ENCODE measurements around the gene OCA2.

OCA2 gene

GRCh38 chr15:28079313-28079969 lies 19.7 kb downstream of the OCA2 start:
- no peak for DNase-seq (ENCODE audit: low read depth, low spot score)

GRCh38 chr15:28078191-28078719 lies 20.9 kb downstream of the OCA2 start:
- DNase-seq (ENCODE audit: low read depth, low spot score): no peak

DNA sequence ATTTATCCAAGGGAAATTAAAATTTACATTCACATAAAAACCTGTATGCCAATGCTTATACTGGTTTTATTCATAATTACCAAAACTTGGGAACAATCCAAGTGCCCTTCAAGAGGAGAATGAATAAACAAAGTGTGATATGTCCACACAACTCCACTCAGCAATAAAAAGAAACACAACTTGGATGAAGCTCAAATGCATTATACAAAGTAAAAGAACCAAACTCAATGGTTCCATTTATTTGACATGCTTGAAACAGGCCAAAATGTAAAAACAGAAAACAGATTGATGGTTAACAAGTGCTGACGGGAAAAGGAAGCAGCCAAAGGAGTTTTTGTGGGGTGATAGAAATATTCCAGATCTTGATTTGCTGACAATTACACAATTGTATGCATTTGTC lies 23.5 kb downstream of the OCA2 start:
- no peak for DNase-seq (ENCODE audit: low read depth, low spot score)

GRCh38 chr15:28068930-28069329 lies 30.2 kb downstream of the OCA2 start:
- no peak for DNase-seq (ENCODE audit: low read depth, low spot score)

- DNase-seq (ENCODE audit: low read depth, low spot score): no peak
These were observed 32.9 kb downstream of the OCA2 start for GRCh38 chr15:28066231-28066630.

DNA sequence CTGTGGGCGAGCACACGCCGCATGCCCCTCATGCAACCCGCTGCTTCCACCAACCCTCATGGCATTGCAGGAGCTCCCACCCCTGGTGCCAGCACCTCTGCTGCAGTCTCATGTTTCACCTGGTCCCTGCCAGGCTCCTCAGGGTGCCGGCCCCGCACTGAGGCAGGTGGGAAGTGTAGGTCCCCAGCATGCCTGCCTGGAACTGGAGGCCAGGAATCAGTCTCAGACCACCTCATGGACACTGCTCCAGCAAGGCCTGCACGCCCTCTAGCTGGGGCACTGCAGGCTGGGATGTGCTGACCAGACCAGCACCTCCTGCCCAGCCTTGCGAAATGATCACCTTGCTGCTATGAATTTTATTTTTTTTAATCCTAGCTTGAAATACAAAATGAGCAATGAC lies 39.1 kb downstream of the OCA2 start:
- no peak for DNase-seq (ENCODE audit: low read depth, low spot score)

GRCh38 chr15:28058082-28058481 lies 41.0 kb downstream of the OCA2 start:
- no peak for DNase-seq (ENCODE audit: low read depth, low spot score)

DNA sequence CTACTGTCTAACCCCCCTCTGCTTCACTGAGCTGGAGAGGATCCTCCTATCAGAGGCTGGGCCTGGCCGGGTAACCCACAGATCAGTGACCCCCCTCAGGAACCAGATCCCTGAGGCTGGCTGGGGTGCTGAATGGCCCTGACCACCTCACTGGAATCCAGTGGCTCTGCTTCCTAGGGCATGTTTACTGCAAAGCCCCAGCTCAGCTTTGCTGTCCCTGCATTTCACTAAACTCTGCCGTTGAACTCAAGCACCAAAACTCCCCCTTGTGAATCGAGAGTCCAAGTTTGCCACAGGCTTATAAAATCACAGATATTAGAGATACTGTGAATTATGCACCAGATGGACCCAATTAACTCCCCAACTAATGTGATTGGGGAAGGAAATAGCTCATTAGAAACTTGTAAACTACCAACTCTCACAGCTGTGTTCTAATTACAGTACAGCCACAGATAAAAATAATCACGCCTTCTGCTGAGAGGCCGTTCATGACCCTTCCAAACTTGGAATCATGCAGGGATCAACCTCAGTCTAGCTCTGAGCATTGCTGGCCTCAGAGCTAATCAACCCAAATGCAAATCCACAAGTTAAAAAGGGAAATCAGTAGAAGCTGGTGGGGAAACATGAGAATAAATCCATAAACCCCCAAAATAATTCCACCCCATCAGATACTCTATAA lies 47.0 kb downstream of the OCA2 start:
- DNase-seq (ENCODE audit: low read depth, low spot score): no peak

DNA sequence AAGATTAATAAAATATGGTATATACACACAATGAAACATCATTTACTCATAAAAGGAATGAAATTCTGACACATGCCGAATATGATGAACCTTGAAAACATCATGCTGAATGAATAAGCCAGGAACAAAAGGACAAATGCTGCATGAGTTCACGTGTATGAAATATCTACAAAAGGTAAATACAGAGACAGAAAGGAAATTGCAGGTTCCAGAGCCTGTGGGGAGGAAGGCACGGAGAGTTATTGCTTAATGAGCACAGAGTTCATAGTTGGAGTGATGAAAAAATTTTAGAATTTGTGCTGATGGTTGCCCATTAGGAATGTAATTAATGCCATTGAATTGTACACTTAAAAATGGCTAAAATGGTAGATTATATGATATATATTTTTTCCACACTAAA lies 49.5 kb downstream of the OCA2 start:
- no peak for DNase-seq (ENCODE audit: low read depth, low spot score)

GRCh38 chr15:28047277-28047676 lies 51.8 kb downstream of the OCA2 start:
- no peak for DNase-seq (ENCODE audit: low read depth, low spot score)

GRCh38 chr15:28044121-28044672 lies 54.9 kb downstream of the OCA2 start:
- no peak for DNase-seq (ENCODE audit: low read depth, low spot score)

DNA sequence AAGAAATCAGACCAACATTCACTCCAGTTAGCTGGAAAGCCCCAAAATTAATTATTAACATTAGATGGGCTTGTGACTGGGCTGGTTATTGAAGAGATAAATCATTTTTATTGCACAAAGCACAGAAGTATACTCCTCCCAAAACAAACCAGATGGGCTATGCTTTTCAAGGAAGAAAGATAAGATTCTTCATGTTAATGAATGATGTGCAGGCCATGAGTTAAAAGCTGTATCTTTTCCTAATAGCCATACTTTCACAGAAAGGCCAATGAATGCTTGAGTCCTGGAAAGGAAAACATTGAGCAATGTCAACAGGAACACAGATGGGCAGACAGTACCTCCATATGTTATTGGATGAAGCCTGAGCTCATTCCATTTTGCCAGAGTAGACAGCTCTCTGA lies 55.4 kb downstream of the OCA2 start:
- DNase-seq (ENCODE audit: low read depth, low spot score): no peak

- no peak for DNase-seq (ENCODE audit: low read depth, low spot score)
These were observed 61.0 kb downstream of the OCA2 start for GRCh38 chr15:28037969-28038590.

DNA sequence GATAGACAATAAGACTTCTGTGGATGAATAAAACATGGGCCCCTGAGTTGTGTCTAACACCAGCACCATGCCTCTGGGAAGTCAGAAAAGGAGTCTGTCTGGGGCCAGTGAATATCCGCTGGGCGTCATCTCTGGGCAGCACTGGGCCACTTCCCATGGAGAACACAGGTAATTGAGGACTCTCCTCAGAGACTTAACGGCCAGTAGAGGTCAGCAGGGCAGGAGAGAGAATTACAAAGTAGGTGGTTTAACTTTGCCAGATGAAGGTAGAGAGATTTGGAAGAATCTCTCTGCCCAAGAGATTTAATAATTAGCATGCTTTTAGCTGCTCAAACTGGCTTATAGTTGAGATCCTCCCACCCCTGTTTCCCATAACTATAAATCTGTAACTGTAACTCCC lies 65.7 kb downstream of the OCA2 start:
- DNase-seq (ENCODE audit: low read depth, low spot score): no peak

DNA sequence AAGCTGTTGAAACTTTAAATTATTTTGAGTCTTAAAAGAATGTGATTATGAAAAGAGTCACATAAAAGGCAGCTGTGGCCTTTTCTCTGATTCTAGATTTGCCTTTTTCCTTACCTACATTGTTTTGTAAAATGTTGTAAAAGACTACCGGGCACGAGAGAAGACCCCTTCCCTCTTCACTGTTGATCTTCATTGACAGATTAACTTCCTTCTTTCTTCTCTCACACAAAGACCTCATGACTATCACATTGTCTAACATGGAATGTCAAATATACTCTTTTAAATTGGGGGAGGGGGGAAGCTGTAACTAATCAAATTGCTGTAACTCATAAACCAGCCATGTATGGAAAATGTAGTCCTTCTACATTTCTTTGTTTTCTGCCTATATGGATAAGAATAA lies 68.3 kb downstream of the OCA2 start:
- DNase-seq (ENCODE audit: low read depth, low spot score): no peak

DNA sequence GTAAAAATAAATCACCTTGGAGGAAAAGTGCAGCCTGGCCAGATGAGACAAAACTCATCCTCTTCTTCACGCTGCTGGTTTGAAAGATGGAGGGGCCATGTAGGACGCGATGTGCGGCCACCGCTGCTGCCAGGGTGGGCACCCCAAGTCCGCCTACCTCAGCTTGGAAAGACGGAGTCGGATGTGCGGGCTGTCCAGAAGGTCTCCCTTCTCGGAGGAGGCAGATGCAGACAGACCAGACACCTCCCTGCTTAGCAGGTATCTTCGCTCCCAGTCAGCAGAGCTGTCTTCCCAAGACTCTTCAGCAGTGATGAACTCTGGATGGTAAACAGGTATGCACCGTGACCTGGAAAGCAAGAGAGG lies 71.4 kb downstream of the OCA2 start:
- DNase-seq (ENCODE audit: low read depth, low spot score): no peak

DNA sequence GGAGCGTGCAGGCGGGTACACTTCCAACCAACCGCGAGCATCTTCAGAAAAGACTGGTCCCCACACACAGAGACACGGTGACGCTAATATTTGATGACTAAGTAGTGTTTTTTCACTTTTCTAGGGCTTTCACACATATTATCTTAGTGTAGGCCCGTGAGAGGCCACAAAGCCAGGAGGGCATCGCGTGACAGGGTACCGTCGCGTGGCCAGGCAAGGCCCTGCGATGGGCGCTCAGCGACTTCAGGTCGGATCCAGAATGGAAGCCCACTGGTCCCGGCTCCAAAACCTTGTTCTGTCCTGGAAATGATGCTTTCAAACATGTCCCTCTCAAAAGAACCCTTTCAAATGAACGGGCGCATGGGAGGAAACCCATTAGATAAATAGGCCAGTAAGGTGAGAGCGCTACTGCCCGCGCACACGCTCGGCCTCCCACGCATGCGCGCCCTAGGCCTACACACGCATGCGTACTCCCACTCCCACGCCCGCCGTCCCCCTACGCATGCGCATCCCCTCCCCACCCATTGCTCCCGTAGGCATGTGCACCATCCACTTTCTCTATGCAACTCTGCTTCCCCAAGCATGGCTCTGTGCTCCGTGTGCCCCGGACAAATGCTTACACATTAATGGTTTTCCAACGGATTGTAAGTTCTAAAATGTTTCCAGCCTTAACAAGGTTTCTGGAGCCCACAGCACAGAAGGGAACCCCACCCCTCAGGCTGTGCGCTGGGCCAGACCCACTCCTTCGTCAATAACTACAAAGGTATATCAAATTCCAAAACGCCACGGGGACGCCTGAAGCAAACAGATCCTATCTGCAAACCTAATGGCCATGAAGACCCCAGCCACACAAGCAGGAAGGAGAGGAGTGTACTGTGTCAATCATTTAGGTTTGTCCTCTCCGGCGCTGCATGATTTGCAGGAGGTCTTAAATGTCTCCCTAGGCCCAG lies 72.1 kb downstream of the OCA2 start:
- no peak for DNase-seq (ENCODE audit: low read depth, low spot score)

DNA sequence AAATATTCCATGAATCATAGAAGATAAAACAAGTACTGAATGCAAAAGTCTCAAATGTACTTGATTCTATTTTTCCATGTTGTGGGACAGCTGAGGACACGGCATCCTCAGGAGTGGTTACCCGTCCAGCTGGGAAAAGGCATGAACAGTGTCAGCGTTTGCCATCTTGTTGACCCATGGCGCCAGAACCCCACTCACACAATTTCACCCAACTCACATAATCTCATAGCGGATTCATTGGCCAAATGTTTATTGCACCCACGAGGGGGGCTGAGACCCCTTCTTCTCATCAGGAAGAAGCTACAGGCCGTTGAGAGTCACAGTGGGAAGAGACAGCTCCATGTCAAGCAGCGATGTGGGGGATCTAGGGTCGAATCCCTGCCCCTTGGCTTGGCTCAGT lies 72.9 kb downstream of the OCA2 start:
- no peak for DNase-seq (ENCODE audit: low read depth, low spot score)

GRCh38 chr15:28025413-28025812 lies 73.7 kb downstream of the OCA2 start:
- DNase-seq (ENCODE audit: low read depth, low spot score): no peak

GRCh38 chr15:28024889-28025250 lies 74.2 kb downstream of the OCA2 start:
- no peak for DNase-seq (ENCODE audit: low read depth, low spot score)
